ENCODE measurements around the gene MTERF4. TPM values are rescaled to one million over a fixed set of nuclear protein-coding genes. Genes with fewer than 3 reads are reported as not detected.

Gene MTERF4
- total and polyA plus RNA-seq, 2 of the 13 experiments (the other 11 are each of a cell fraction or from before 2014, with no cell fraction given) = 50.5 to 59.8 TPM

DNA sequence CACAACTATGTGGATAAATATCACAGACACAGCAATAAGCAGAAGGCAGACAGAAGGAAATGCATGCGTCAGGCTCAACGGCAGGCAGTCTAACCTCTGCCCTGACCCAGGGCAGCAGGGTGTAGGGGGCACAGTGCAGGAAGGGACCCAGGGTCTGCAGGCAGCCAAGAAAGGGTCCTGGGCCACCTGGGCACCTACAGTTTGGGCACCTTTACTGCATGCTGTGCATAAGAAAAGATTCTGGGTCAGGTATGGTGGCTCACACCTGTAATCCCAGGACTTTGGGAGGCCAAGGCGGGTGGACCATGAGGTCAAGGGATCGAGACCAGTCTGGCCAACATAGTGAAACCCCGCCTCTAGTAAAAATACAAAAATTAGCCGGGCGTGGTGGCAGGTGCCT is 29.4 kb upstream of the MTERF4 start (continued):
- TF ChIP-seq PBX3 (CRISPR knock-in tag; IDR thresholded peaks at IDR 0.05; ENCODE audit: borderline replicate concordance) (no peak), ZMYM3 (CRISPR knock-in tag; IDR thresholded peaks at IDR 0.05) (no peak), HES4 (CRISPR knock-in tag; IDR thresholded peaks at IDR 0.05; ENCODE audit: borderline replicate concordance) (no peak), IKZF1 (IDR thresholded peaks at IDR 0.05) (no peak), ZNF484 (CRISPR knock-in tag; IDR thresholded peaks at IDR 0.05; ENCODE audit: borderline replicate concordance, low read depth) (no peak), PLSCR1 (CRISPR knock-in tag; IDR thresholded peaks at IDR 0.05; ENCODE audit: borderline replicate concordance) (no peak), SP140L (CRISPR knock-in tag; IDR thresholded peaks at IDR 0.05; ENCODE audit: borderline replicate concordance) (no peak), ZFP36L2 (CRISPR knock-in tag; IDR thresholded peaks at IDR 0.05) (no peak), ZNF317 (CRISPR knock-in tag; IDR thresholded peaks at IDR 0.05) (no peak), NFE2L1 (CRISPR knock-in tag; IDR thresholded peaks at IDR 0.05; ENCODE audit: borderline replicate concordance) (no peak)
- TF ChIP-seq, protein P1, sequence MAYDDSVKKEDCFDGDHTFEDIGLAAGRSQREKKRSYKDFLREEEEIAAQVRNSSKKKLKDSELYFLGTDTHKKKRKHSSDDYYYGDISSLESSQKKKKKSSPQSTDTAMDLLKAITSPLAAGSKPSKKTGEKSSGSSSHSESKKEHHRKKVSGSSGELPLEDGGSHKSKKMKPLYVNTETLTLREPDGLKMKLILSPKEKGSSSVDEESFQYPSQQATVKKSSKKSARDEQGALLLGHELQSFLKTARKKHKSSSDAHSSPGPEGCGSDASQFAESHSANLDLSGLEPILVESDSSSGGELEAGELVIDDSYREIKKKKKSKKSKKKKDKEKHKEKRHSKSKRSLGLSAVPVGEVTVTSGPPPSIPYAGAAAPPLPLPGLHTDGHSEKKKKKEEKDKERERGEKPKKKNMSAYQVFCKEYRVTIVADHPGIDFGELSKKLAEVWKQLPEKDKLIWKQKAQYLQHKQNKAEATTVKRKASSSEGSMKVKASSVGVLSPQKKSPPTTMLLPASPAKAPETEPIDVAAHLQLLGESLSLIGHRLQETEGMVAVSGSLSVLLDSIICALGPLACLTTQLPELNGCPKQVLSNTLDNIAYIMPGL (CRISPR knock-in tag; IDR thresholded peaks at IDR 0.05; ENCODE audit: borderline replicate concordance in 1 of 2, low read depth in 1 of 2) = no peak
